Activated gamma-delta T cell treated with Interleukin-2 at 50 U/mL for 16 hours (primary cell): ENCODE results near the gene GLIPR1.
"Not testable (repeated sequence)": the region's sequence is repeated elsewhere in the genome, so short reads cannot be mapped to it uniquely, and the experiment has no call there.

Source experiments
- DNase-seq: peaks from one replicate; pipeline ENCODE4 v3.0.0-alpha.2; 2020

GLIPR1 gene

DNA sequence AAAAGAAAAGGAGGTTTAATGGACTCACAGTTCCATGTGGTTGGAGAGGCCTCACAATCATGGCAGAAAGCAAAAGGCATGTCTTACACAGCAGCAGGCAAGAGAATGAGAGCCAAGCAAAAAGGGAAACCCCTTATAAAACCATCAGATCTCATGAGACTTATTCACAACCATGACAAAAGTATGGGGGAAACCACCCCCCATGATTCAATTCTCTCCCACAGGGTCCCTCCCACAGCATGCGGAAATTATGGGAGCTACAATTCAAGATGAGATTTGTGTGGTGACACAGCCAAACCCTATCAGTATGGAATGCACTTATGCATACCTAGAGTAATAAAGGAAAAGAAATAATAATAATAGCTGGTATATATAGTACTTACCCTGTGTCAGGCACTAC is 4.5 kb upstream of the GLIPR1 start:
- no peak for DNase-seq

DNA sequence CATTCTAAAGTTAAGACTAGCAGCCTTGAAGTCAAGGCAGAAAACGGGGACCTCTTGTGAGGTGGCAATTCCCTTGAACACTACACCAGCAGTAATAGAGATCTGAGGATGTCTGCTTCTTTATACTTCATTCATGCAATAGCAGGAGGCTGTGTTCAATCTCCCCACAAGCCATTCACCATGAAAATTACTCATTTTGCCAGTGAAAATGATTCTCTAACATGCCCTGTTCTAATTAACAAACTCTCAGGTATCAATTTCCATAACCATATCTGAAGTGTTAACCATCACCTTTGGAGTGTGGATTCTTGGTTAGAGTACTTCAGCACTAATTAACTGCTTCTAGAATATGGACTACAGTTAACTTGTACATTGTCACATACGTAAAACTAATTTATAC is 3.4 kb upstream of the GLIPR1 start:
- no peak for DNase-seq

DNA sequence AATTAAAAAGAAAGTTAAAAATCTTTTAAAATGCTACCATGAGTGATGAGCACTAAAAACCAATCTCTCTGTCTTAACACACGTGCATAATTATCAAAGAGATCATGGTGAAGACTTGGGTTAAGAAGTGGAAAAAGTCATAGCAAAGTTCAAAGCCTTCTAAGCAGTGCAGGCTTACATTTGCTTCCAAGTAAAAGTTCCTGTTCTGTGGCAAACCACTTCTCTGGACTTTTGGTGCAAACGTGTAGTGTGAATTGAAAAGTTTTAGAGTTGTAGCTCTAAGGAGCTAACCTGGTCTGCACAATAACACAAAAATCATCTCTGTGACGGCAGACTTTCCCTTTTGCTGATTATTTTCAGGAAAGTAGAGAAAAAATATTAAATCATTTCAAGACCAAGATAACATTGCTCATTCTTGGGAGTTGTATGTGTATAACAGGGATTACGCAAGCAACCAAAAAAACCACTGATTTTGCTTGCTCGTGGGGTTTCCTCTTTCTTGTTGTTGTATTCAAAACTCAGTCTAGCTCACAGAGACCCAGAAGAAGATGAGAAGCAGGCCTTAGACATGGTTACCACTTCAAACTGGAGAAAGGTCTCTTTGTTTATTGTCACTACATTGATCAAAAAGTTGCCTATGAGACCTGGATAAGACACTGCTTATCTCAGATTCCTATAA is 2.3 kb upstream of the GLIPR1 start:
- DNase-seq, result peak; percentile 23

DNA sequence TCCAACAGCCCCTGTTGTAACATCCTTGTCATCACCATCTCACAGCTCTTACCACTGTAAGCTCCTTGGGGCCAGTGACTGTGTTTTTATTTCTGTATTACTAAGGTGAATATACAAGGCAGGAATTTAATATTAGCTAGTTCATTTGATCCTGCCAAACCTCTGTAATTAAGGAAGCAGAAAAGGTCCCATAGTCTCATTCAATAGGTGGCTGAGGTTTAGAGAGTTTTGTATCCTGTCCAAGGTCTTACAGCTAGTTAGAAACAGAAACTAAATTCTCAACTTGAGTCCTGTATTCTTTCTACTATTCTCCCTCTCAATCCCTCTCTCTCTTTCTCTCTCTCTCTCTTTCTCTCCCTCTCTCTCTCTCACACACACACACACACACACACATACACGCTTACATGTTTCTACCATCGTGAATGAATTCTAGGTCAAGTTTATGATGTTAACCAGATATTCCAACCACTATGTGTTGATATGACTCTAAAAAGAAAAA is 543 bp upstream of the GLIPR1 start:
- no peak for DNase-seq

DNA sequence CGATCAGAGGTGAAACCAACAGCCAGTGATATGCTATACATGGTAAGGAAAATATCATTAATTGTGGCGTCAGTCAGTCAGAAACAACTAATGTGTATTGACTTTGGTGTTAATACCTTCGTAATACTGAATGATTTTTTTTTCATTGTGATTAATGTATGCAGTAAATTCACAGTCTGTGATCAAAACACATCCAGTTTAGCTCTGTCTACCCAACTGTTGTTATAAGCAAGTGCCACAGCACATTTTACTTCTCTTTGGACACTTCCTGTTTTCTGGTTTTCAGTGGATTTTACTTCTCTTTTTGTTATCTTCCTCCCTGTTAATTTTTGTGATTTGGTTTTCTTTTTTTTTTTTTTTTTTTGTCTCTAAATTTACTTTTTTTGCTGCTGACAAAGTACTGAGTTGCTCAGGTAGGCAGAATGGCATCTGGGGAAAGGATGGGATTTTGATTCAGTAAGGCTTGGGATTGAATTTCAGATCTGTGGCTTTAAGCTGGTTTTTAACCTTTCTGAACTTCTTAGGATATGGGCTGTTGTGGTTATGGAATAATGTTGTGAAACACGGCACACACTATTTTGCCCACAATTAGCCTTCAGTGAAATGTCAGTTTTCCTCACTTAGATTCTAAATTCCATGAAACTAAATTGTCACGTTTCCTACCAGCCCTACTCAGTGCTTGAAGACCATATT is 604 bp downstream of the GLIPR1 start:
- no peak for DNase-seq

DNA sequence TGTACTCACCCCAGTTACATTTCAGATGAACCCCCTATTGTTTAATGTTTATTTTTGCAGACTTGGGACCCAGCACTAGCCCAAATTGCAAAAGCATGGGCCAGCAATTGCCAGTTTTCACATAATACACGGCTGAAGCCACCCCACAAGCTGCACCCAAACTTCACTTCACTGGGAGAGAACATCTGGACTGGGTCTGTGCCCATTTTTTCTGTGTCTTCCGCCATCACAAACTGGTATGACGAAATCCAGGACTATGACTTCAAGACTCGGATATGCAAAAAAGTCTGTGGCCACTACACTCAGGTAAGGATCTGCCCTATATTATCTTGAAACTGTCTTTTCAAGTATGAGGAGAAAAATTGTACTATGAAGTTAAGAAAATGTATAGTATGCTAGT is 1.2 kb downstream of the GLIPR1 start:
- DNase-seq, result no peak

DNA sequence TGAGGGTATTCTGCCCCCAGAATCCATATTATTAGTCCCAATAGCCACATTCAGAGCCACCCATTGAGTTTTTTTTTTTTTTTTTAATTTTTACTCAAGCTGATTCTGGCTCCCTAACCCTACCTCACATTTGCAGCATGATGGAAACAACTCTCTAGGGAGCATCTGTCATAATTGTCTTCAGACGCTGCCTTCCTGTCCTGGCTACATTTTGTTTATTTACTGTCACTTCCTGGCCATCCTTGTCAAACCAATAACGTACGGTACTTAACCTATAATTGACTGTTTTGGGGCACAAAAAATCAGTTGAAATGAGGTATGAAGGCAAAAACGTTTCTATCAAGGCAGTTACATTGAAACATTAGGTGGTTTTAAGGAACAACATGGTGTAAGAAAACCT is 2.1 kb downstream of the GLIPR1 start:
- no peak for DNase-seq

DNA sequence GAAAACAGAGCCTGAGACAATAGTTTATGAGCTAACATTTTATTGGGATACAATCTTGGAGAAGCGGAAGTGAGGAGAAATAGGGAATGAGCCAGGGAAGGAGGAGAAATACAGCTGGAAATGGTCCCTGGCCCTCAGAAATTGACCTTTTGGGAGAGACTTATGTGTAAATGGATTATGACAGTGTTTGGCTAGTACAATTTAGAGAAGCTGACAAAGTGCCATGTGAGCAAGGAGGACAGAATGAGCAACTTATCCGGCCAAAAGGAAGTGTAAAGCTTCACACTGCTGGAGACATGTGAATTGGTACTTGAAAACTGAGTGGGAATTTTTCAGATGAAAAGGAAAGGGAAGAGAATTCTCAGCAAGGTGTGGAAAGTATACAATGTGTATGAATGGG is 2.9 kb downstream of the GLIPR1 start:
- DNase-seq, result no peak

DNA sequence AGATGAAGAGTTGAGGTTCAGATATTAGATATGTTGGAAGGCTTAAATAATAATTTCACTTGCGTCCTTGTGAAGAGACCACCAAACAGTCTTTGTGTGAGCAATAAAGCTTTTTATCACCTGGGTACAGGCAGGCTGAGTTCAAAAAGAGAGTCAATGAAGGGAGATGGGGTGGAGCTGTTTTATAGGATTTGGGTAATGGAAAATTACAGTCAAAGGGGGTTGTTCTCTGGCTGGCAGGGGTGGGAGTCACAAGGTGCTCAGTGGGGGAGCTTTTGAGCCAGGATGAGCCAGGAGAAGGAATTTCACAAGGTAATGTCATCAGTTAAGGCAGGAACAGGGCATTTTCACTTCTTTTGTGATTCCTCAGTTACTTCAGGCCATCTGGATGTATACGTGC is 3.9 kb downstream of the GLIPR1 start:
- DNase-seq, result not testable (repeated sequence)

DNA sequence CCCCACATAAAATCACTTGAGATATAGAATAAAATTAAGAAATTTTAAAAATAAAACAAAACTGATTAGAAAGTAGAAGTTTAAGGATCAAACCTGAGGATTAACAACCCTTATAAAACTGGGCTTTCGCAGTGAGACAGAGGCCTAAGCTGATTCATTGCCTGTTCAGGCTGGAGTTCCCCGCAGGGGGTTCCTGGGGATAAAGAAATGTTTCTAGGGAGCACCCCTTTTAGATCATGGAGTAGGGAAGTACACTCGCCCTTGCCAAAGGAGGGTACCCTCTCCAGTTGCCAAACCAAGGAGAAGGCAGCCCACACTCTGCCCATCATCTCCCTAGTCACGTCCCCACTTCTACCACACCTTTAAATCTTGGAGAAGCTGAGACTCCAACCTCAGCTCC is 6.8 kb downstream of the GLIPR1 start:
- no peak for DNase-seq

DNA sequence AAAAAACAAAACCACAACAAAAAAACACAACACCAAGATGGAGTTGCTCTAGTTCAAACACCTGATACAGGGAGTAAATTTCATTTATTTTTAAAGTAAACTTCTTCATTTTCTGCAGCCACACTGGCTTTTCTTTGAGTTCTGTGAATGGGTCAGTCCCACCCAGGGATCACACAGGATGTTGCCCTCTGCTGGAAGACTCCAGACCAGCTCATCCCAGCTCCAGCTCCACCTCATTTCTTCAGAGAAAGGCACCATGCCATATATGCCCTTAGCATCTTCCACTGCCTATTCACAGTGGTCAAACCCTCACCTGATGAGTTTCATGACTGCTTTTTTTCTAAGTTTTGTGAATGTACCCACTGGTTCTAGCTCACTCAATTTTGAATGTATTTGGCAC is 8.0 kb downstream of the GLIPR1 start:
- no peak for DNase-seq

DNA sequence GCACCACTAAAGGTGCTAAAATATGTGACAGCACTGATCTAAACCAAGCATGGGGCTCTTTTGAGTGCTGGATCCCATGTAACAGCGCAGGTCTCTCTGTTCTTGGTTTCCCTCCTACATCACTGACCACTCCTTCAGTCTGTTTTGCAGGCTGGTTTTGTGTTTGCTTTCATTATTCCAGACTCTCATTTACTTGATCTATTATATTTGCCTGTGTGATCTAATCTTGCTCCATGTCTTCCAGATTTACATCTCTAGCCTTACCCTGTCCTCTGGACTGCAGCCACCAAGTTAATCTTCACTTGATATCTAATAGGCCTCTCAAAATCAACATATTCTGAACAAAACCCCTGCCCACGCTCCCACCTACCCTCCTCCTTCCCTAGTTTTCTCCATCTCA is 8.6 kb downstream of the GLIPR1 start:
- DNase-seq, result no peak

DNA sequence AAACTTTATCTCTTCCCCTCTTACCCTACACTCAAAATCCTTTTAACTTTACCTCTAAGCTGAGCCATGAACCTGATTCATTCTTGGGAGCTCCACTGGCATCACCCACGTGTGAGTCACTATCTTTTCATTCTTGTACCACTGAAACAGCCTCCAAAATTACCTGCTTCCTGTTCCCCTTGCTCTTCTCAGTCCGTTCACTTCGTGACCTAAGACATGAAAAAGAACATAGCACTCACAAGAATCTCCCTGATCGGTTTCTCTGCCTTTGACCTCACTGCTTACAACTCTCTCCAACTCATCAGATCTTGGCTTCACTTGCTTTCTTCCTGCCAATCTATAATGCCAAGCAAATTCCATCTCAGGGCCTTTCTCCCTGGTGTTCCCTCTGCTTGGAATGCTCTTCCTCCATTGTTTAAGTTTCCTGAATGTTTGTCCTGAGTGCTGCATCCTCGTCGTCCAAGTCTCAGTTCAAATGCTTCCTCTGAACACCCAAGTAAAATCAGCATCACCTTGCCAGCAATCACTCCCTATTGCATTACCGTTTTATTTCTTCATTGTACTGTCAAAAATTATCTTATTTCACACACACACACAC is 9.2 kb downstream of the GLIPR1 start:
- no peak for DNase-seq

DNA sequence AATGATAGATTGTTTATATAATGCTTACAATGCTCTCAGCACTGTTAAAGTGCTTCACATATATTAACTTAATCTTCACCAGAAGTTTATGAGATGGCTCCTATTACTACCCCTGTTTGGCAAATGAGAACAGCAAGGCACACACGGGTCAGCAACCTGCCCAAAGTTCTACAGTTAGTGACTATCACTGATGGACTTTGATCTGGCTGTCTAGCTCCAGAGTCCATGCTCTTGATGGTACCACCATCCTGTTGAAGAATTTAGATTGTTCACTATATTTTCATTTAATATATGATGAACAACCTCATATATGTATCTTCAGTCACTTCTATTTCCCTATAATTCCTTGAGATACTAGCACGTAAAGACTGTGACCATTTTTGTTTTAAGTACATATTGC is 10.6 kb downstream of the GLIPR1 start:
- DNase-seq, result no peak

DNA sequence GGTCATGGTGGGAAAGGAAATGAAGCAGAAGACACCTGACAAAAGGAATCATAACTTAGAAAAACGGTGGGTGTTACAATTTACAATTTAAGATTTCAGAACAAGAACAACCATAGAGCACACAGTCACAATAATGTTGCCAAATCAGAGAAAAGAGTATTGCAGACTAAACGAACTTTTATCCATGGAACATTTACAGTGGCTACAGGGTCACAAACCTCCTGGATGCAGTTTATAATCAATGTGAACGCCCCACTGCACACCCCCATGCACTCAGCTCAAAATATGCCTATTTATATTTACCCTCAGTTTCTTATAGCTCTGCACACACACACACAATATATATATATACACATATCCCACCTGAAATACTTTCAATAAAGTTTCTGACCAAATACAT is 22.9 kb downstream of the GLIPR1 start:
- no peak for DNase-seq

DNA sequence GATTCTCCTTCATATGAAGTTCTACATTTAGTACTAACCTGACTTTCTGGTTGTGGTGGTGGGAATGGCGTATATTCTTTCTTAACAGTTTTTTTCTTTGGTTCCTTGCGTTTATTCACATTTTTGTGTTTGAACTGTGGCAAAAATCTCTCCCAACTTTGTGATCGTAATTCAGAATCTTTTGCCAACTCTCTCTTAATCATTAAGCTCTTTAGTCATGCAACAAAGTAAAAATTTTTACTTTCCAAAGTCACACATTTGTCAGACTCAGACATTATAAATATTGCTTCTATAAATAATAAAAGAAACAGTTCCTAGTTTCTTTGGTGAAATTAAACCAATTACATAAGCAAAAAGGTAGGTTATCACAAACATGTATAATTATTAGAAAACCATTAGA is 23.3 kb downstream of the GLIPR1 start:
- no peak for DNase-seq

DNA sequence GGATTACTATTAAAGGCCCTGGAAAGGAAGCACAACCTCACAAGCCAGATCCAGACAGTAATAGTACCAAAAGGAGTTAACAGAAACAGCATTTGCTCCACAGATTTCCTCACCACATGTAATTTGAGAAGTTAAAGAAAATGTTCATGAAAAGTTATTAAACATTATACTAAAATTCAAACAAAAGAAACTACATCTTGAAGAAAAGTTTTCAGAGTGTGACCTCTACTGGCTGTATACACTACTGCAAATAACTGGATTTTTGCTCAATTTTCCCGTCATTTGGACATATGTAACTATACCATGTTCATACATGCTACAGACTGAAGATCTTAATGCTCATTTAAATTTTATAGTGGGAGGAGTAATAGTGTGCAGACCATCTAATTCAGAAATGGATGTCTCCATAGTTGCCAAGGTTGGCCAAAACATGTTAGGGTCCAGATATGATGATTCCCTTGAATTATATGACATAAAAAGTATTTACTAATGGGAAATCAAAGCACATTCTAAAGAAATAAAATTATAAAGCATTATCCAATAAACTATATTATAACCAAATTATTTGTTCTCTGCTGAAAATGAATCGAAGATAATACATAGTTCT is 25.3 kb downstream of the GLIPR1 start:
- DNase-seq, result no peak

DNA sequence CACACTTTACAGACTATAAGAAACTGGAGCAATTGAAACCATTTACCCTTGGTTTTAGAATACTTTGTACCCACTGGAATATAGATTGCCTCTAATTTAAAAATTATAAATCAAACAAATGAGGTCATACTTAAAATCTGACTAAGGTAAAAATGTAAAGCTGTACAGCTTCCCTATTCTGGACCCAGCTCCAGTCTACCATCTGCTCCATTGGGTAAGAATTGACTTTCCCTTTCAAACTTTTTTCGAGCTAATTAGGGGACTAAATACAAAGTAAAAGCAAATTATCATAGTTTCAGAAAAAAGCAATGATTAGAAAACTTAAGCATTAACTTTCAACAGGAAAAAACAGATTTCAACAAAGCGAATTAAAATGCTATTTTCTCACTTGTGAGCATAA is 26.5 kb downstream of the GLIPR1 start:
- DNase-seq, result no peak

DNA sequence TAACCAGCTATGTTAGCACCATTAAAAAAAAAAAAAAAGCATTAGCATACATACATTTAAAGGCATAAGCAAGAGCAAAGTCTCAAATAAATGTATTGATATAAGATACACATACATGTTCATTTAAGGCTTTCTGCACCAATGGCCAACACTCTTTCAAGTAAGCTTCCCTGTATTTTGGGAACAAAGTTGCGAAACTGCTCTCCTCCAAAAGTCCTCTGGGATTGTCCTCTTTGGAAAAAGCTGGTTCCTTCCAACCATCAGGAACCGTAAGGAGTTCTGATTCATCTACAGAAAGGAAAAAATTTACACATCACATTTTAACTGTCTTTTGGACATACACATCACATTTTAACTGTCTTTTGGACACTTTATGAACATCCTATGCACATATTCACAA is 27.6 kb downstream of the GLIPR1 start:
- DNase-seq, result no peak

DNA sequence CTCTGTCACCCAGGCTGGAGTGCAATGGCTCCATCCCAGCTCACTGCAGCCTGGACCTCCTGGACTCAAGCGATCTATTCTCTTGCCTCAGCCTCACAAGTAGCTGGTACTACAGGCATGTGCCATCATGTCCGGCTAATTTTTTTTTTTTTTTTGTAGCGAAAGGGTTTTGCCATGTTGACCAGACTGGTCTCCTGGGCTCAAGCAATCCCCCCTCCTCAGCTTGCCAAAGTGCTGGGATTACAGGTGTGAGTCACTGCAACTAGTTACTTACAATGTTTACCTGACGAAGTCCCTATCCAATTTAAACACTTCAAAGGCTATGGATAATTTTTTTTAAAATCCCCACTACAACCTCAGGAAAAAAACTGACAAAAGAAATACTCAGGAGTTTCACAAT is 29.1 kb downstream of the GLIPR1 start:
- DNase-seq, result no peak

DNA sequence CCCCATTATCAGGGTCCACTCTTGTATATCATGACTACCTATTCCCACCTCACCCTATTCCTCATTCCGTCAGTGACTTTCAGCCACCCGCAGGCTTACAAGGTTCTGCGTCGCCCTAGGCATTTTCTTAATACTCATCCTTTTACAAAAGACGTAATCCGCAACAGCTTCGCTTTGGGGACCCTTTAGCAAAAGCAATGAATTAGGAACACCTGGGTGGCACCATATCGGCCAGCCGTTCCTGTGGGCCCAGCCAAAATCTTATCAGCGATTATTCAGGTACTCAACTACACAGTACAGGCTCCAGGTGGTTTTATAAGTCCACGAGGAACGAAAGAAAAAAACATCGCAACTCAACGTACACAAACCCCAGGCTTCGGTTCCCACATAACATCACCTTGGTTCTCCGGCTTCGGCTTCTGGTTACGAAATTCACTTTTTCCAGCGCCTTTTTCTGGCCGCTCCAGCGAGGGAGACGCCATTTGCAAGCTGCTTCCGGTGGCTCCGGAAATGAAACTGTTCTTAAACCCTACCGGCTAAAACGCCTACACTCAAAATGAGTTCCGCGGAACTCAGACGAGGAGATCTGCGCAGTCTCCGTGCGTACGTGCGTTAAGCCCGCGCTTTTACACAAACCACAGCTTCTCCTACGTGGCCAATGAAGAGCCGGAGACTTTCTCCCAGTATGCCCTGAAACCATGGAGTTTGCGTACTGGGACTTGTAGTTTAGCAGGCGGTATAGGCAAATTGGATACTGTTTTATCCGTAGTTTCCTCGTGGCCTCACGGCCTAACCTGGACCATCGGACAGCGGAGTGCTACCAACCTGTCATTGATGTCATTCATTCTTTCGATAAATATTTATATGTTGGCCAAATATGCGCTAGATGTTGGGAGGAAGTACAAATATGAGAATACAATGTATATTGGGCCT is 30.8 kb downstream of the GLIPR1 start, which contains the start of gene KRR1:
KRR1 (minus strand) TSS at position 494 of the 933 bp plus-strand sequence; CDS start at position 482, 12 bp downstream.
- peak; percentile 83 for DNase-seq

DNA sequence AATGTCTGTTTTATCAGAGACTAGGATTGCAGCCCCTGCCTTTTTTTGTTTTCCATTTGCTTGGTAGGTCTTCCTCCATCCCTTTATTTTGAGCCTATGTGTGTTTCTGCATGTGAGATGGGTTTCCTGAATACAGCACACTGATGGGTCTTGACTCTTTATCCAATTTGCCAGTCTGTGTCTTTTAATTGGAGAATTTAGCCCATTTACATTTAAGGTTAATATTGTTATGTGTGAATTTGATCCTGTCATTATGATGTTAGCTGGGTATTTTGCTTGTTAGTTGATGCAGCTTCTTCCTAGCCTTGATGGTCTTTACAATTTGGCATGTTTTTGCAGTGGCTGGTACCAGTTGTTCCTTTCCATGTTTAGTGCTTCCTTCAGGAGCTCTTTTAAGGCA is 40.7 kb downstream of the GLIPR1 start:
- not testable (repeated sequence) for DNase-seq

DNA sequence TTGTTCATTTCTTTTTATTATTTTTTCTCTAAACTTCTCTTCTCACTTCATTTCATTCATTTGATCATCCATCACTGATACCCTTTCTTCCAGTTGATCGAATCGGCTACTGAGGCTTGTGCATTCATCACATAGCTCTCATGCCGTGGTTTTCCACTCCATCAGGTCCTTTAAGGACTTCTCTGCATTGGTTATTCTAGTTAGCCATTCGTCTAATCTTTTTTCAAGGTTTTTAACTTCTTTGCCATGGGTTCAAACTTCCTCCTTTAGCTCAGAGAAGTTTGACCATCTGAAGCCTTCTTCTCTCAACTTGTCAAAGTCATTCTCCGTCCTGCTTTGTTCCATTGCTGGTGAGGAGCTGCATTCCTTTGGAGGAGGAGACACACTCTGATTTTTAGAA is 41.6 kb downstream of the GLIPR1 start:
- DNase-seq, result not testable (repeated sequence)
